Kidney epithelial cell (primary cell): ENCODE results near the gene JMJD7. TPM values are rescaled to one million over a fixed set of nuclear protein-coding genes. Genes with fewer than 3 reads are reported as not detected.

ENCODE experiments used
- DNase-seq: peaks from one replicate; pipeline ENCODE4 v3.0.0-alpha.2; 2010; ENCODE audit warnings: low read depth
- H3K27me3 ChIP-seq: 2 replicates; pipeline ENCODE4 v1.6.0; 2011; ENCODE audit warnings: low read length; ENCODE audit not compliant: control insufficient read depth, insufficient read depth
- H3K36me3 ChIP-seq: 2 replicates; pipeline ENCODE4 v1.5.1; 2011; ENCODE audit warnings: low read length; ENCODE audit not compliant: control insufficient read depth, insufficient read depth
- H3K4me3 ChIP-seq: 2 replicates; pipeline ENCODE4 v1.5.1; 2011; ENCODE audit warnings: low read depth, mild to moderate bottlenecking, control low read depth, low read length
- CTCF ChIP-seq: IDR thresholded peaks from 2 replicates; pipeline ENCODE4 v1.5.1; 2011; ENCODE audit warnings: mild to moderate bottlenecking, moderate library complexity, low read length, control low read depth, inconsistent platforms; ENCODE audit not compliant: insufficient read depth, poor library complexity, severe bottlenecking
- total RNA-seq: library from RNA; depleted of rRNA; stranded (reverse); fragments of >200 nt; gene quantifications from 2 replicates; pipeline ENCODE4 v1.2.3, GENCODE V29; 2015

Gene JMJD7
- total RNA-seq, 1 donor from 2014 or later: 14.0 TPM

GRCh38 chr15:41881550-41881919 is 53.6 kb downstream of the JMJD7 start:
- Histone ChIP-seq H3K27me3 (peaks cover 20% of the 10 kb centered on the region), H3K4me3 (no peak overlapping the region), H3K36me3 (no peaks in the 10 kb centered on the region)
- TF ChIP-seq CTCF: no peak
- no peak for DNase-seq

- DNase-seq: no peak
- Histone ChIP-seq H3K4me3 (peak overlapping the region; percentile 6), H3K27me3 (peaks cover 16% of the 10 kb centered on the region), H3K36me3 (no peaks in the 10 kb centered on the region)
- no peak for TF ChIP-seq CTCF
These were observed 54.2 kb downstream of the JMJD7 start for GRCh38 chr15:41881920-41882688.

GRCh38 chr15:41882689-41883483 is 55.0 kb downstream of the JMJD7 start:
- TF ChIP-seq CTCF: no peak
- Histone ChIP-seq H3K27me3 (peaks cover 16% of the 10 kb centered on the region), H3K36me3 (no peaks in the 10 kb centered on the region), H3K4me3 (no peak overlapping the region)
- no peak for DNase-seq

GRCh38 chr15:41883484-41883825 is 55.6 kb downstream of the JMJD7 start:
- DNase-seq: no peak
- peaks cover 16% of the 10 kb centered on the region for H3K27me3 ChIP-seq
- TF ChIP-seq CTCF: no peak

GRCh38 chr15:41884458-41884857 is 56.6 kb downstream of the JMJD7 start:
- Histone ChIP-seq H3K36me3 (no peaks in the 10 kb centered on the region), H3K4me3 (no peak overlapping the region), H3K27me3 (peaks cover 16% of the 10 kb centered on the region)
- no peak for DNase-seq
- no peak for TF ChIP-seq CTCF

More at GRCh38 chr15:41883484-41883825, 55.6 kb downstream of the JMJD7 start:
- no peak overlapping the region for H3K4me3 ChIP-seq
- H3K36me3 ChIP-seq: no peaks in the 10 kb centered on the region
